ENCODE data around the gene TMEM187. TPM values are rescaled to one million over a fixed set of nuclear protein-coding genes. Genes with fewer than 3 reads are reported as not detected.

TMEM187 gene
- 10.0 and 10.3 TPM in 2 replicates for total RNA-seq (2014; rRNA removed; shearing (Covaris generic))
- polyA plus RNA-seq (2014; cell fraction: nucleus; rRNA removed): 8.8 and 13.0 TPM in 2 replicates

- peak; percentile 89 for DNase-seq (ENCODE audit: extremely low read depth, low read depth)
Observed at GRCh38 chrX:153972368-153973126, at the start of gene TMEM187. Gene TMEM187, plus strand, starts transcription at chrX:153972754. Its CDS starts 9,309 bp downstream, at chrX:153982063.

- peak; percentile 48 for DNase-seq (ENCODE audit: extremely low read depth, low read depth)
Observed at GRCh38 chrX:153922932-153923857, 49.4 kb upstream of the TMEM187 start.

- peak; percentile 77 for DNase-seq (ENCODE audit: extremely low read depth, low read depth)
Observed at GRCh38 chrX:153924149-153924861, 48.2 kb upstream of the TMEM187 start.

- no peak for DNase-seq (ENCODE audit: extremely low read depth, low read depth)
Observed at GRCh38 chrX:153925387-153925738, 47.2 kb upstream of the TMEM187 start.

- DNase-seq (ENCODE audit: extremely low read depth, low read depth): peak; percentile 46
Observed at GRCh38 chrX:153925739-153926551, 46.6 kb upstream of the TMEM187 start, which contains the start of gene ARHGAP4. Gene ARHGAP4, minus strand, starts transcription at chrX:153926264. Its CDS starts 62 bp downstream, at chrX:153926202.

GRCh38 chrX:153926552-153926857 lies 46.0 kb upstream of the TMEM187 start:
- DNase-seq (ENCODE audit: extremely low read depth, low read depth): no peak

- peak; percentile 23 for DNase-seq (ENCODE audit: extremely low read depth, low read depth)
Observed at GRCh38 chrX:153926858-153927671, 45.5 kb upstream of the TMEM187 start.

- DNase-seq (ENCODE audit: extremely low read depth, low read depth): no peak
Observed at GRCh38 chrX:153927672-153927921, 45.0 kb upstream of the TMEM187 start.

- peak; percentile 97 for DNase-seq (ENCODE audit: extremely low read depth, low read depth)
Observed at GRCh38 chrX:153927922-153928760, 44.4 kb upstream of the TMEM187 start.

- DNase-seq (ENCODE audit: extremely low read depth, low read depth): no peak
Observed at GRCh38 chrX:153928846-153929245, 43.7 kb upstream of the TMEM187 start.

GRCh38 chrX:153929576-153929975 lies 43.0 kb upstream of the TMEM187 start:
- DNase-seq (ENCODE audit: extremely low read depth, low read depth): no peak

GRCh38 chrX:153930011-153930910 lies 42.3 kb upstream of the TMEM187 start:
- DNase-seq (ENCODE audit: extremely low read depth, low read depth): no peak

GRCh38 chrX:153931151-153931550 lies 41.4 kb upstream of the TMEM187 start:
- no peak for DNase-seq (ENCODE audit: extremely low read depth, low read depth)

- no peak for DNase-seq (ENCODE audit: extremely low read depth, low read depth)
Observed at GRCh38 chrX:153931748-153932147, 40.8 kb upstream of the TMEM187 start.

GRCh38 chrX:153932220-153932915 lies 40.2 kb upstream of the TMEM187 start:
- no peak for DNase-seq (ENCODE audit: extremely low read depth, low read depth)

- no peak for DNase-seq (ENCODE audit: extremely low read depth, low read depth)
Observed at GRCh38 chrX:153933748-153934147, 38.8 kb upstream of the TMEM187 start.

Data from NCI-H460 (cell line).